Activated naive CD4-positive, alpha-beta T cell treated with anti-CD3 and anti-CD28 coated beads, Interleukin-2, amount 10 ng/mL, durations not matched to agents 7 days and 5 days (primary cell): ENCODE results near the gene SUPT3H.

ENCODE experiments used
- CTCF ChIA-PET: fragments of 350-600 bp; sonication (Branson Sonifier 250); formaldehyde crosslinking; loops from one replicate; lab custom pipeline; 2021; ENCODE audit warnings: antibody characterized with exemption; lab: Charles Lee
- DNase-seq: peaks from one replicate; pipeline ENCODE4 v3.0.0-alpha.2; 2020
- H3K27ac Mint-ChIP-seq: one replicate; pipeline ENCODE4 v1.8.0; 2021; ENCODE audit warnings: mild to moderate bottlenecking, moderate library complexity, mixed read lengths
- H3K27me3 Mint-ChIP-seq: one replicate; pipeline ENCODE4 v1.8.0; 2021; ENCODE audit warnings: mild to moderate bottlenecking, mixed read lengths
- H3K36me3 Mint-ChIP-seq: one replicate; pipeline ENCODE4 v1.8.0; 2021; ENCODE audit warnings: mixed read lengths
- H3K4me1 Mint-ChIP-seq: one replicate; pipeline ENCODE4 v1.8.0; 2021; ENCODE audit warnings: mixed read lengths
- H3K4me3 Mint-ChIP-seq: one replicate; pipeline ENCODE4 v1.8.0; 2021; ENCODE audit warnings: mild to moderate bottlenecking, moderate library complexity, mixed read lengths
- H3K9me3 Mint-ChIP-seq: one replicate; pipeline ENCODE4 v1.8.0; 2021; ENCODE audit warnings: mixed read lengths

Gene SUPT3H

GRCh38 chr6:44854712-44855443 lies 522.9 kb downstream of the SUPT3H start:
- no peak overlapping the region for H3K27ac Mint-ChIP-seq
- H3K4me1 Mint-ChIP-seq: peaks cover 3% of the 10 kb centered on the region
- CTCF ChIA-PET: no interaction called here
- no peak overlapping the region for H3K4me3 Mint-ChIP-seq
- H3K9me3 Mint-ChIP-seq: peaks cover 5% of the 10 kb centered on the region
- DNase-seq: no peak
- H3K36me3 Mint-ChIP-seq: peaks cover 4% of the 10 kb centered on the region
- no peaks in the 10 kb centered on the region for H3K27me3 Mint-ChIP-seq

GRCh38 chr6:44851176-44851575 lies 526.6 kb downstream of the SUPT3H start:
- Mint-ChIP-seq H3K36me3 (peaks cover 6% of the 10 kb centered on the region), H3K9me3 (peaks cover 2% of the 10 kb centered on the region), H3K27ac (no peak overlapping the region), H3K4me3 (no peak overlapping the region), H3K27me3 (no peaks in the 10 kb centered on the region), H3K4me1 (peaks cover 3% of the 10 kb centered on the region)
- CTCF ChIA-PET: no interaction called here
- DNase-seq: no peak

- Mint-ChIP-seq H3K4me3 (no peak overlapping the region), H3K27me3 (no peaks in the 10 kb centered on the region), H3K4me1 (no peaks in the 10 kb centered on the region), H3K36me3 (peaks cover 4% of the 10 kb centered on the region), H3K27ac (no peak overlapping the region), H3K9me3 (peaks cover 2% of the 10 kb centered on the region)
- no peak for DNase-seq
- CTCF ChIA-PET: no interaction called here
Observed at GRCh38 chr6:44850312-44850711, 527.4 kb downstream of the SUPT3H start.

- no peak overlapping the region for H3K27ac Mint-ChIP-seq
- H3K4me1 Mint-ChIP-seq: no peaks in the 10 kb centered on the region
- CTCF ChIA-PET: no interaction called here
Observed at GRCh38 chr6:44849806-44850205, 527.9 kb downstream of the SUPT3H start.

GRCh38 chr6:44843734-44844133 lies 534.0 kb downstream of the SUPT3H start:
- DNase-seq: no peak
- Mint-ChIP-seq H3K27me3 (no peaks in the 10 kb centered on the region), H3K36me3 (peaks cover 3% of the 10 kb centered on the region), H3K27ac (no peak overlapping the region), H3K9me3 (no peaks in the 10 kb centered on the region), H3K4me1 (no peaks in the 10 kb centered on the region), H3K4me3 (no peak overlapping the region)
- CTCF ChIA-PET: no interaction called here

More at GRCh38 chr6:44849806-44850205, 527.9 kb downstream of the SUPT3H start:
- Mint-ChIP-seq H3K9me3 (peaks cover 2% of the 10 kb centered on the region), H3K36me3 (peaks cover 4% of the 10 kb centered on the region), H3K4me3 (no peak overlapping the region), H3K27me3 (no peaks in the 10 kb centered on the region)
- no peak for DNase-seq

GRCh38 chr6:44842616-44843015 lies 535.1 kb downstream of the SUPT3H start:
- no peaks in the 10 kb centered on the region for H3K27me3 Mint-ChIP-seq
- no peak for DNase-seq
- peaks cover 5% of the 10 kb centered on the region for H3K36me3 Mint-ChIP-seq
- no peak overlapping the region for H3K4me3 Mint-ChIP-seq
- no peaks in the 10 kb centered on the region for H3K9me3 Mint-ChIP-seq
- CTCF ChIA-PET: no interaction called here
- H3K27ac Mint-ChIP-seq: no peak overlapping the region
- H3K4me1 Mint-ChIP-seq: no peaks in the 10 kb centered on the region

GRCh38 chr6:44841829-44842228 lies 535.9 kb downstream of the SUPT3H start:
- H3K27me3 Mint-ChIP-seq: no peaks in the 10 kb centered on the region

GRCh38 chr6:44837741-44838140 lies 540.0 kb downstream of the SUPT3H start:
- H3K36me3 Mint-ChIP-seq: peaks cover 3% of the 10 kb centered on the region
- CTCF ChIA-PET: no interaction called here
- no peaks in the 10 kb centered on the region for H3K27me3 Mint-ChIP-seq
- DNase-seq: no peak
- no peaks in the 10 kb centered on the region for H3K9me3 Mint-ChIP-seq
- H3K4me1 Mint-ChIP-seq: peaks cover 4% of the 10 kb centered on the region
- no peak overlapping the region for H3K27ac Mint-ChIP-seq
- H3K4me3 Mint-ChIP-seq: no peak overlapping the region

More at GRCh38 chr6:44841829-44842228, 535.9 kb downstream of the SUPT3H start:
- DNase-seq: no peak
- Mint-ChIP-seq H3K9me3 (no peaks in the 10 kb centered on the region), H3K4me3 (no peak overlapping the region), H3K4me1 (no peaks in the 10 kb centered on the region), H3K27ac (no peak overlapping the region), H3K36me3 (peaks cover 3% of the 10 kb centered on the region)
- CTCF ChIA-PET: no interaction called here

- DNase-seq: no peak
- no peaks in the 10 kb centered on the region for H3K27me3 Mint-ChIP-seq
- CTCF ChIA-PET: no interaction called here
- no peaks in the 10 kb centered on the region for H3K9me3 Mint-ChIP-seq
- peaks cover 3% of the 10 kb centered on the region for H3K36me3 Mint-ChIP-seq
- peaks cover 4% of the 10 kb centered on the region for H3K4me1 Mint-ChIP-seq
- no peak overlapping the region for H3K27ac Mint-ChIP-seq
- no peak overlapping the region for H3K4me3 Mint-ChIP-seq
Observed at GRCh38 chr6:44837255-44837654, 540.5 kb downstream of the SUPT3H start.

GRCh38 chr6:44833248-44833647 lies 544.5 kb downstream of the SUPT3H start:
- DNase-seq: no peak
- H3K27me3 Mint-ChIP-seq: no peaks in the 10 kb centered on the region
- peaks cover 6% of the 10 kb centered on the region for H3K36me3 Mint-ChIP-seq
- no peaks in the 10 kb centered on the region for H3K9me3 Mint-ChIP-seq
- H3K27ac Mint-ChIP-seq: no peak overlapping the region
- CTCF ChIA-PET: no interaction called here
- H3K4me1 Mint-ChIP-seq: peaks cover 20% of the 10 kb centered on the region
- no peak overlapping the region for H3K4me3 Mint-ChIP-seq

GRCh38 chr6:44831002-44831610 lies 546.6 kb downstream of the SUPT3H start:
- peaks cover 7% of the 10 kb centered on the region for H3K36me3 Mint-ChIP-seq
- DNase-seq: no peak
- H3K4me3 Mint-ChIP-seq: no peak overlapping the region
- no peak overlapping the region for H3K27ac Mint-ChIP-seq
- H3K4me1 Mint-ChIP-seq: peaks cover 22% of the 10 kb centered on the region
- no peaks in the 10 kb centered on the region for H3K9me3 Mint-ChIP-seq
- H3K27me3 Mint-ChIP-seq: no peaks in the 10 kb centered on the region
- CTCF ChIA-PET: no interaction called here

GRCh38 chr6:44829836-44830235 lies 547.9 kb downstream of the SUPT3H start:
- no peak overlapping the region for H3K4me3 Mint-ChIP-seq
- CTCF ChIA-PET: interaction anchor here (0.6 kb wide), 1 partner anchor 402 kb away, joined by 4 read pairs; no protein-coding TSS in a partner anchor
- H3K36me3 Mint-ChIP-seq: peaks cover 8% of the 10 kb centered on the region
- no peak for DNase-seq
- H3K27ac Mint-ChIP-seq: no peak overlapping the region
- no peaks in the 10 kb centered on the region for H3K9me3 Mint-ChIP-seq
- H3K4me1 Mint-ChIP-seq: peaks cover 22% of the 10 kb centered on the region
- no peaks in the 10 kb centered on the region for H3K27me3 Mint-ChIP-seq

GRCh38 chr6:44828780-44829179 lies 549.0 kb downstream of the SUPT3H start:
- H3K4me3 Mint-ChIP-seq: no peak overlapping the region
- H3K36me3 Mint-ChIP-seq: peaks cover 12% of the 10 kb centered on the region
- H3K4me1 Mint-ChIP-seq: peaks cover 22% of the 10 kb centered on the region
- no peaks in the 10 kb centered on the region for H3K9me3 Mint-ChIP-seq
- CTCF ChIA-PET: no interaction called here
- H3K27me3 Mint-ChIP-seq: no peaks in the 10 kb centered on the region
- H3K27ac Mint-ChIP-seq: no peak overlapping the region
- DNase-seq: no peak

- Mint-ChIP-seq H3K27me3 (no peaks in the 10 kb centered on the region), H3K27ac (no peak overlapping the region), H3K36me3 (peaks cover 14% of the 10 kb centered on the region), H3K4me3 (no peak overlapping the region), H3K4me1 (peaks cover 18% of the 10 kb centered on the region), H3K9me3 (no peaks in the 10 kb centered on the region)
- DNase-seq: no peak
- CTCF ChIA-PET: no interaction called here
Observed at GRCh38 chr6:44826025-44826676, 551.6 kb downstream of the SUPT3H start.

GRCh38 chr6:44825273-44825672 lies 552.5 kb downstream of the SUPT3H start:
- Mint-ChIP-seq H3K4me3 (no peak overlapping the region), H3K27me3 (no peaks in the 10 kb centered on the region), H3K36me3 (peaks cover 14% of the 10 kb centered on the region), H3K9me3 (no peaks in the 10 kb centered on the region), H3K27ac (no peak overlapping the region), H3K4me1 (peaks cover 18% of the 10 kb centered on the region)
- DNase-seq: no peak
- CTCF ChIA-PET: no interaction called here
